PFSK-1 (cell line): ENCODE results near the gene ESF1.
A peak's percentile ranks its signal among the peaks of the same experiment; 100 is the strongest.

Experiments used
- FOXP2 ChIP-seq: optimal IDR thresholded peaks from 2 replicates; pipeline ENCODE3; 2011; ENCODE audit warnings: borderline replicate concordance, control low read depth, inconsistent platforms; ENCODE audit not compliant: insufficient read depth; ENCODE audit errors: extremely low read length, extremely low read depth
- POLR2AphosphoS5 ChIP-seq: IDR thresholded peaks from 2 replicates; pipeline ENCODE4 v1.6.1; 2012; ENCODE audit warnings: low read depth, mild to moderate bottlenecking, control low read depth, low read length, moderate library complexity
- REST ChIP-seq, 2 experiments: IDR thresholded peaks; 2 replicates each; pipeline versions ENCODE4 v1.6.1 to v1.8.0; 2011 to 2012; ENCODE audit warnings: low read depth in 2 of 2, low read length in 2 of 2, control low read depth in 1 of 2, inconsistent platforms in 1 of 2, mild to moderate bottlenecking in 1 of 2, moderate library complexity in 1 of 2; ENCODE audit not compliant: insufficient read depth in 1 of 2
- SIN3A ChIP-seq: IDR thresholded peaks from 2 replicates; pipeline ENCODE4 v1.6.1; 2012; ENCODE audit warnings: mild to moderate bottlenecking, low read length, moderate library complexity, borderline replicate concordance; ENCODE audit not compliant: insufficient read depth
- TAF1 ChIP-seq: IDR thresholded peaks from 2 replicates; pipeline ENCODE4 v1.6.1; 2012; ENCODE audit warnings: low read length, control low read depth, borderline replicate concordance; ENCODE audit not compliant: insufficient read depth

Gene ESF1

GRCh38 chr20:13784271-13784892 lies 337 bp downstream of the ESF1 start:
- TF ChIP-seq SIN3A = no peak
- TF ChIP-seq FOXP2 = no peak
- peak; percentile 88; the same call in 1 of the 2 replicates for TF ChIP-seq POLR2AphosphoS5
- no peak for TF ChIP-seq TAF1
- TF ChIP-seq REST (IDR thresholded peaks at IDR 0.05; ENCODE audit: insufficient read depth in 1 of 2, low read depth in 2 of 2, low read length in 2 of 2) = no peak

GRCh38 chr20:13783528-13783927 lies 1.2 kb downstream of the ESF1 start:
- no peak for TF ChIP-seq TAF1
- TF ChIP-seq POLR2AphosphoS5 = no peak
- TF ChIP-seq SIN3A = no peak
- no peak for TF ChIP-seq REST (IDR thresholded peaks at IDR 0.05; ENCODE audit: insufficient read depth in 1 of 2, low read depth in 2 of 2, low read length in 2 of 2)
- no peak for TF ChIP-seq FOXP2

- no peak for TF ChIP-seq POLR2AphosphoS5
- no peak for TF ChIP-seq SIN3A
- TF ChIP-seq TAF1 = no peak
- no peak for TF ChIP-seq FOXP2
- no peak for TF ChIP-seq REST (IDR thresholded peaks at IDR 0.05; ENCODE audit: insufficient read depth in 1 of 2, low read depth in 2 of 2, low read length in 2 of 2)
Measured at GRCh38 chr20:13778827-13779226, 5.9 kb downstream of the ESF1 start.

- TF ChIP-seq REST (IDR thresholded peaks at IDR 0.05; ENCODE audit: insufficient read depth in 1 of 2, low read depth in 2 of 2, low read length in 2 of 2) (no peak), FOXP2 (no peak)
Measured at GRCh38 chr20:13777171-13777601, 7.5 kb downstream of the ESF1 start.

GRCh38 chr20:13775867-13776266 lies 8.9 kb downstream of the ESF1 start:
- no peak for TF ChIP-seq REST (IDR thresholded peaks at IDR 0.05; ENCODE audit: insufficient read depth in 1 of 2, low read depth in 2 of 2, low read length in 2 of 2)
- no peak for TF ChIP-seq POLR2AphosphoS5
- TF ChIP-seq SIN3A = no peak
- TF ChIP-seq TAF1 = no peak
- no peak for TF ChIP-seq FOXP2
